NK-92 (cell line): Measurements from ENCODE around the gene CACNA1C.
"Not testable (repeated sequence)": the region's sequence is repeated elsewhere in the genome, so short reads cannot be mapped to it uniquely, and the experiment has no call there.

Experiments used
- DNase-seq: peaks from one replicate; lab custom pipeline; 2025; ENCODE audit not compliant: unreplicated experiment; lab: John Stamatoyannopoulos, UW

The CACNA1C gene

GRCh38 chr12:2074792-2075191, 22.0 kb downstream of the CACNA1C start:
- no peak for DNase-seq

- no peak for DNase-seq
Measured at GRCh38 chr12:2075508-2076195, 22.9 kb downstream of the CACNA1C start.

GRCh38 chr12:2076196-2076570, 23.4 kb downstream of the CACNA1C start:
- DNase-seq = no peak

- no peak for DNase-seq
Measured at GRCh38 chr12:2076728-2077127, 23.9 kb downstream of the CACNA1C start.

- DNase-seq = no peak
Measured at GRCh38 chr12:2080604-2081003, 27.8 kb downstream of the CACNA1C start.

- no peak for DNase-seq
Measured at GRCh38 chr12:2082321-2082720, 29.5 kb downstream of the CACNA1C start.

GRCh38 chr12:2083008-2083407, 30.2 kb downstream of the CACNA1C start:
- no peak for DNase-seq

- DNase-seq = no peak
Measured at GRCh38 chr12:2083561-2083960, 30.8 kb downstream of the CACNA1C start.

- no peak for DNase-seq
Measured at GRCh38 chr12:2084553-2085296, 31.9 kb downstream of the CACNA1C start.

GRCh38 chr12:2092354-2092753, 39.6 kb downstream of the CACNA1C start:
- no peak for DNase-seq

- DNase-seq = no peak
Measured at GRCh38 chr12:2092890-2093289, 40.1 kb downstream of the CACNA1C start.

- DNase-seq = no peak
Measured at GRCh38 chr12:2094597-2094996, 41.8 kb downstream of the CACNA1C start.

GRCh38 chr12:2095878-2096277, 43.1 kb downstream of the CACNA1C start:
- no peak for DNase-seq

- no peak for DNase-seq
Measured at GRCh38 chr12:2097617-2098016, 44.8 kb downstream of the CACNA1C start.

- DNase-seq = no peak
Measured at GRCh38 chr12:2098852-2099251, 46.1 kb downstream of the CACNA1C start.

GRCh38 chr12:2099595-2099994, 46.8 kb downstream of the CACNA1C start:
- no peak for DNase-seq

GRCh38 chr12:2101359-2101758, 48.6 kb downstream of the CACNA1C start:
- DNase-seq = no peak

GRCh38 chr12:2101771-2102170, 49.0 kb downstream of the CACNA1C start:
- DNase-seq = no peak

GRCh38 chr12:2102736-2103135, 49.9 kb downstream of the CACNA1C start:
- DNase-seq = not testable (repeated sequence)

GRCh38 chr12:2105387-2105786, 52.6 kb downstream of the CACNA1C start:
- DNase-seq = not testable (repeated sequence)

GRCh38 chr12:2108166-2108565, 55.4 kb downstream of the CACNA1C start:
- no peak for DNase-seq

- no peak for DNase-seq
Measured at GRCh38 chr12:2108975-2109671, 56.3 kb downstream of the CACNA1C start.
